GM23338 (cell line): ENCODE data around the gene MUC5B. TPM values are rescaled to one million over a fixed set of nuclear protein-coding genes. Genes with fewer than 3 reads are reported as not detected.

Source experiments
- ATAC-seq: fragments of 200-7000 bp; cut with Tn5 transposase; 3 replicates; pipeline ENCODE4 v1.9.1; 2020
- DNase-seq: peaks from one replicate; pipeline ENCODE4 v3.0.0-alpha.2; 2015; ENCODE audit warnings: low spot score
- H2AFZ ChIP-seq: fragments of 200-600 bp; sonication (generic); 2 replicates; pipeline ENCODE4 v1.8.0; 2016; ENCODE audit warnings: antibody characterized with exemption, mild to moderate bottlenecking, moderate library complexity
- H3F3A ChIP-seq: fragments of 200-600 bp; sonication (generic); replicated peaks from 2 replicates; pipeline ENCODE4 v1.8.0; 2017; ENCODE audit warnings: antibody characterized with exemption, mixed run types, low read depth
- H3K27ac ChIP-seq: fragments of 200-600 bp; sonication (generic); 2 replicates; pipeline ENCODE4 v1.6.1; 2016; ENCODE audit warnings: low read depth
- H3K27me3 ChIP-seq: fragments of 200-600 bp; sonication (generic); 2 replicates; pipeline ENCODE4 v1.8.0; 2016; ENCODE audit warnings: mild to moderate bottlenecking, mixed run types, moderate library complexity; ENCODE audit not compliant: insufficient read depth
- H3K36me3 ChIP-seq: fragments of 200-600 bp; sonication (generic); 2 replicates; pipeline ENCODE4 v1.8.0; 2016; ENCODE audit warnings: mild to moderate bottlenecking; ENCODE audit not compliant: insufficient read depth
- H3K4me1 ChIP-seq: fragments of 200-600 bp; sonication (generic); 2 replicates; pipeline ENCODE4 v1.8.0; 2016; ENCODE audit warnings: mild to moderate bottlenecking, moderate library complexity; ENCODE audit not compliant: insufficient read depth
- H3K4me2 ChIP-seq: fragments of 200-600 bp; sonication (generic); 2 replicates; pipeline ENCODE4 v1.7.1; 2017; ENCODE audit warnings: mixed run types
- H3K4me3 ChIP-seq: fragments of 200-600 bp; sonication (generic); 2 replicates; pipeline ENCODE4 v1.6.1; 2016; ENCODE audit warnings: mixed run types
- H3K79me2 ChIP-seq: fragments of 200-600 bp; sonication (generic); replicated peaks from 2 replicates; pipeline ENCODE4 v1.8.0; 2017; ENCODE audit warnings: mild to moderate bottlenecking; ENCODE audit not compliant: insufficient read depth
- H3K9me2 ChIP-seq: fragments of 200-600 bp; sonication (generic); 2 replicates; pipeline ENCODE4 v1.8.0; 2017; ENCODE audit not compliant: insufficient read depth
- H4K20me1 ChIP-seq: fragments of 200-600 bp; sonication (generic); replicated peaks from 2 replicates; pipeline ENCODE4 v1.8.0; 2017; ENCODE audit warnings: mild to moderate bottlenecking; ENCODE audit not compliant: insufficient read depth
- H3K27ac Mint-ChIP-seq: 2 replicates; pipeline ENCODE4 v1.8.0; 2020; ENCODE audit warnings: inconsistent platforms, mild to moderate bottlenecking, moderate library complexity, mixed read lengths
- H3K27me3 Mint-ChIP-seq: 3 replicates; pipeline ENCODE4 v1.8.0; 2022; ENCODE audit warnings: low read depth, mild to moderate bottlenecking, moderate library complexity, mixed read lengths, inconsistent platforms; ENCODE audit not compliant: insufficient read depth, poor library complexity
- H3K36me3 Mint-ChIP-seq: 3 replicates; pipeline ENCODE4 v1.8.0; 2021; ENCODE audit warnings: low read depth, mild to moderate bottlenecking, inconsistent platforms, moderate library complexity, mixed read lengths
- H3K4me1 Mint-ChIP-seq: 3 replicates; pipeline ENCODE4 v1.8.0; 2020; ENCODE audit warnings: mild to moderate bottlenecking, inconsistent platforms, mixed read lengths
- H3K4me3 Mint-ChIP-seq: 3 replicates; pipeline ENCODE4 v1.8.0; 2021; ENCODE audit warnings: moderate library complexity, mild to moderate bottlenecking, inconsistent platforms, mixed read lengths
- H3K9me3 Mint-ChIP-seq: 3 replicates; pipeline ENCODE4 v1.8.0; 2020; ENCODE audit warnings: moderate library complexity, mild to moderate bottlenecking, inconsistent platforms, mixed read lengths
- NANOG ChIP-seq: IDR thresholded peaks from 2 replicates; pipeline ENCODE4 v1.6.1; 2016; ENCODE audit warnings: antibody characterized with exemption, borderline replicate concordance
- POLR2AphosphoS5 ChIP-seq: IDR thresholded peaks from 2 replicates; pipeline ENCODE4 v1.6.1; 2016; ENCODE audit warnings: antibody characterized with exemption, low read depth
- STAT1 ChIP-seq: IDR thresholded peaks from one replicate; pipeline ENCODE4 v1.6.1; 2016; ENCODE audit warnings: antibody characterized with exemption; ENCODE audit not compliant: unreplicated experiment
- ZNF114 ChIP-seq: fragments of 250-450 bp; sonication (Bioruptor Pico); IDR thresholded peaks from 2 replicates; pipeline ENCODE4 v1.5.0; 2020; ENCODE audit warnings: mild to moderate bottlenecking, moderate library complexity
- polyA plus RNA-seq: library from polyadenylated mRNA; unstranded; fragments of >200 nt; fragmentation: Nextera tagmentation; extraction: Ambion mirVana; gene quantifications from 2 replicates; pipeline ENCODE4 v1.2.1, GENCODE V29; 2016
- total RNA-seq: library from RNA; depleted of rRNA; stranded (reverse); fragments of >200 nt; shearing (Covaris generic); gene quantifications from 2 replicates; pipeline ENCODE4 v1.2.3, GENCODE V29; 2014
- TF ChIP-seq, protein P1 (sequence below): fragments of 250-450 bp; sonication (Bioruptor Pico); IDR thresholded peaks from 2 replicates; pipeline ENCODE4 v1.5.0; 2020; ENCODE audit warnings: mild to moderate bottlenecking, moderate library complexity
- TF ChIP-seq, protein P2 (sequence below): IDR thresholded peaks from one replicate; pipeline ENCODE4 v1.6.1; 2018; ENCODE audit warnings: antibody characterized with exemption; ENCODE audit not compliant: unreplicated experiment

Gene MUC5B
- total and polyA plus RNA-seq, 2 experiments from 2014 or later: 0.18 to 0.90 TPM

DNA sequence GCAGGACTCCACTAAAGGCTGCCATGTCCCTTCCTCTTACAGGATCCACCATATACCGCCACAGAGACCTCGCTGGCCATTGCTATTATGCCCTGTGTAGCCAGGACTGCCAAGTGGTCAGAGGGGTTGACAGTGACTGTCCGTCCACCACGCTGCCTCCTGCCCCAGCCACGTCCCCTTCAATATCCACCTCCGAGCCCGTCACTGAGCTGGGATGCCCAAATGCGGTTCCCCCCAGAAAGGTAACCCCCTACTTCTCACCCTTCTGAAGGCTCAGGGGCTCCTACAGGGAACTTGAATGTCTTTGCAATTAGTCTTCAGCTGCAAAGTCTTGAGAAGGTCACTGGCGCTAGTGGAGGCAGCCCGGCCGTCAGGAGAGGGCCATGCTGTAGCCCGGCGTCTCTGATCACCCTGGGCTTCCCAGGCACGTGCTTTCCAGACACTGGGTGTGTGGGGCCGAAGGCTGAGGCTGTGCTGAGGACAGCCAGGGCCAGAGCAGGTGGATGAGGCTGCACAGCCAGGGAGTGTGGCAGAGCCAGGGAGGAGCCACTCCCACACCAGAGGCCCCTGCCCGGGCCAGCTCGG, 30.0 kb upstream of the MUC5B start:
- no peak overlapping the region for H3K4me3 ChIP-seq
- no peak for ATAC-seq
- Mint-ChIP-seq H3K27me3 (peaks cover 6% of the 10 kb centered on the region), H3K27ac (no peak overlapping the region), H3K36me3 (no peaks in the 10 kb centered on the region), H3K4me1 (no peaks in the 10 kb centered on the region), H3K4me3 (no peak overlapping the region), H3K9me3 (no peaks in the 10 kb centered on the region; the same call in 1 of the 3 replicates)
- H3K36me3 ChIP-seq: no peaks in the 10 kb centered on the region
- no peaks in the 10 kb centered on the region for H3K27me3 ChIP-seq
- H3K4me2 ChIP-seq: no peak overlapping the region
- no peaks in the 10 kb centered on the region for H3K9me2 ChIP-seq
- H2AFZ ChIP-seq: no peak overlapping the region
- no peaks in the 10 kb centered on the region for H3K4me1 ChIP-seq
- H4K20me1 ChIP-seq: no peaks in the 10 kb centered on the region
- no peaks in the 10 kb centered on the region for H3K79me2 ChIP-seq
- no peak for DNase-seq
- no peaks in the 10 kb centered on the region for H3F3A ChIP-seq
- TF ChIP-seq ZNF114: no peak
- TF ChIP-seq, protein P1, sequence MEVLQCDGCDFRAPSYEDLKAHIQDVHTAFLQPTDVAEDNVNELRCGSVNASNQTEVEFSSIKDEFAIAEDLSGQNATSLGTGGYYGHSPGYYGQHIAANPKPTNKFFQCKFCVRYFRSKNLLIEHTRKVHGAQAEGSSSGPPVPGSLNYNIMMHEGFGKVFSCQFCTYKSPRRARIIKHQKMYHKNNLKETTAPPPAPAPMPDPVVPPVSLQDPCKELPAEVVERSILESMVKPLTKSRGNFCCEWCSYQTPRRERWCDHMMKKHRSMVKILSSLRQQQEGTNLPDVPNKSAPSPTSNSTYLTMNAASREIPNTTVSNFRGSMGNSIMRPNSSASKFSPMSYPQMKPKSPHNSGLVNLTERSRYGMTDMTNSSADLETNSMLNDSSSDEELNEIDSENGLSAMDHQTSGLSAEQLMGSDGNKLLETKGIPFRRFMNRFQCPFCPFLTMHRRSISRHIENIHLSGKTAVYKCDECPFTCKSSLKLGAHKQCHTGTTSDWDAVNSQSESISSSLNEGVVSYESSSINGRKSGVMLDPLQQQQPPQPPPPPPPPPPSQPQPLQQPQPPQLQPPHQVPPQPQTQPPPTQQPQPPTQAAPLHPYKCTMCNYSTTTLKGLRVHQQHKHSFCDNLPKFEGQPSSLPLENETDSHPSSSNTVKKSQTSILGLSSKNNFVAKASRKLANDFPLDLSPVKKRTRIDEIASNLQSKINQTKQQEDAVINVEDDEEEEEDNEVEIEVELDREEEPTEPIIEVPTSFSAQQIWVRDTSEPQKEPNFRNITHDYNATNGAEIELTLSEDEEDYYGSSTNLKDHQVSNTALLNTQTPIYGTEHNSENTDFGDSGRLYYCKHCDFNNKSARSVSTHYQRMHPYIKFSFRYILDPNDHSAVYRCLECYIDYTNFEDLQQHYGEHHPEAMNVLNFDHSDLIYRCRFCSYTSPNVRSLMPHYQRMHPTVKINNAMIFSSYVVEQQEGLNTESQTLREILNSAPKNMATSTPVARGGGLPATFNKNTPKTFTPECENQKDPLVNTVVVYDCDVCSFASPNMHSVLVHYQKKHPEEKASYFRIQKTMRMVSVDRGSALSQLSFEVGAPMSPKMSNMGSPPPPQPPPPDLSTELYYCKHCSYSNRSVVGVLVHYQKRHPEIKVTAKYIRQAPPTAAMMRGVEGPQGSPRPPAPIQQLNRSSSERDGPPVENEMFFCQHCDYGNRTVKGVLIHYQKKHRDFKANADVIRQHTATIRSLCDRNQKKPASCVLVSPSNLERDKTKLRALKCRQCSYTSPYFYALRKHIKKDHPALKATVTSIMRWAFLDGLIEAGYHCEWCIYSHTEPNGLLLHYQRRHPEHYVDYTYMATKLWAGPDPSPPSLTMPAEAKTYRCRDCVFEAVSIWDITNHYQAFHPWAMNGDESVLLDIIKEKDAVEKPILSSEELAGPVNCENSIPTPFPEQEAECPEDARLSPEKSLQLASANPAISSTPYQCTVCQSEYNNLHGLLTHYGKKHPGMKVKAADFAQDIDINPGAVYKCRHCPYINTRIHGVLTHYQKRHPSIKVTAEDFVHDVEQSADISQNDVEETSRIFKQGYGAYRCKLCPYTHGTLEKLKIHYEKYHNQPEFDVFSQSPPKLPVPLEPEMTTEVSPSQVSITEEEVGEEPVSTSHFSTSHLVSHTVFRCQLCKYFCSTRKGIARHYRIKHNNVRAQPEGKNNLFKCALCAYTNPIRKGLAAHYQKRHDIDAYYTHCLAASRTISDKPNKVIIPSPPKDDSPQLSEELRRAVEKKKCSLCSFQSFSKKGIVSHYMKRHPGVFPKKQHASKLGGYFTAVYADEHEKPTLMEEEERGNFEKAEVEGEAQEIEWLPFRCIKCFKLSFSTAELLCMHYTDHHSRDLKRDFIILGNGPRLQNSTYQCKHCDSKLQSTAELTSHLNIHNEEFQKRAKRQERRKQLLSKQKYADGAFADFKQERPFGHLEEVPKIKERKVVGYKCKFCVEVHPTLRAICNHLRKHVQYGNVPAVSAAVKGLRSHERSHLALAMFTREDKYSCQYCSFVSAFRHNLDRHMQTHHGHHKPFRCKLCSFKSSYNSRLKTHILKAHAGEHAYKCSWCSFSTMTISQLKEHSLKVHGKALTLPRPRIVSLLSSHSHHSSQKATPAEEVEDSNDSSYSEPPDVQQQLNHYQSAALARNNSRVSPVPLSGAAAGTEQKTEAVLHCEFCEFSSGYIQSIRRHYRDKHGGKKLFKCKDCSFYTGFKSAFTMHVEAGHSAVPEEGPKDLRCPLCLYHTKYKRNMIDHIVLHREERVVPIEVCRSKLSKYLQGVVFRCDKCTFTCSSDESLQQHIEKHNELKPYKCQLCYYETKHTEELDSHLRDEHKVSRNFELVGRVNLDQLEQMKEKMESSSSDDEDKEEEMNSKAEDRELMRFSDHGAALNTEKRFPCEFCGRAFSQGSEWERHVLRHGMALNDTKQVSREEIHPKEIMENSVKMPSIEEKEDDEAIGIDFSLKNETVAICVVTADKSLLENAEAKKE (CRISPR knock-in tag): no peak
- TF ChIP-seq STAT1: no peak
- no peak for TF ChIP-seq POLR2AphosphoS5
- no peak for TF ChIP-seq NANOG
- TF ChIP-seq, protein P2, sequence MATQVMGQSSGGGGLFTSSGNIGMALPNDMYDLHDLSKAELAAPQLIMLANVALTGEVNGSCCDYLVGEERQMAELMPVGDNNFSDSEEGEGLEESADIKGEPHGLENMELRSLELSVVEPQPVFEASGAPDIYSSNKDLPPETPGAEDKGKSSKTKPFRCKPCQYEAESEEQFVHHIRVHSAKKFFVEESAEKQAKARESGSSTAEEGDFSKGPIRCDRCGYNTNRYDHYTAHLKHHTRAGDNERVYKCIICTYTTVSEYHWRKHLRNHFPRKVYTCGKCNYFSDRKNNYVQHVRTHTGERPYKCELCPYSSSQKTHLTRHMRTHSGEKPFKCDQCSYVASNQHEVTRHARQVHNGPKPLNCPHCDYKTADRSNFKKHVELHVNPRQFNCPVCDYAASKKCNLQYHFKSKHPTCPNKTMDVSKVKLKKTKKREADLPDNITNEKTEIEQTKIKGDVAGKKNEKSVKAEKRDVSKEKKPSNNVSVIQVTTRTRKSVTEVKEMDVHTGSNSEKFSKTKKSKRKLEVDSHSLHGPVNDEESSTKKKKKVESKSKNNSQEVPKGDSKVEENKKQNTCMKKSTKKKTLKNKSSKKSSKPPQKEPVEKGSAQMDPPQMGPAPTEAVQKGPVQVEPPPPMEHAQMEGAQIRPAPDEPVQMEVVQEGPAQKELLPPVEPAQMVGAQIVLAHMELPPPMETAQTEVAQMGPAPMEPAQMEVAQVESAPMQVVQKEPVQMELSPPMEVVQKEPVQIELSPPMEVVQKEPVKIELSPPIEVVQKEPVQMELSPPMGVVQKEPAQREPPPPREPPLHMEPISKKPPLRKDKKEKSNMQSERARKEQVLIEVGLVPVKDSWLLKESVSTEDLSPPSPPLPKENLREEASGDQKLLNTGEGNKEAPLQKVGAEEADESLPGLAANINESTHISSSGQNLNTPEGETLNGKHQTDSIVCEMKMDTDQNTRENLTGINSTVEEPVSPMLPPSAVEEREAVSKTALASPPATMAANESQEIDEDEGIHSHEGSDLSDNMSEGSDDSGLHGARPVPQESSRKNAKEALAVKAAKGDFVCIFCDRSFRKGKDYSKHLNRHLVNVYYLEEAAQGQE: no peak
- no peak overlapping the region for H3K27ac ChIP-seq
